Lower leg skin (tissue), 4 donors: Measurements from ENCODE around the gene CDH18. TPM values are rescaled to one million over a fixed set of nuclear protein-coding genes. Genes with fewer than 3 reads are reported as not detected.

ENCODE experiments used
- DNase-seq, 2 donors: peaks; one replicate each; pipeline ENCODE4 v3.0.0-alpha.2; 2019; ENCODE audit warnings: low spot score in 2 of 2
- H3K4me3 ChIP-seq: fragments of 200-600 bp; sonication (generic); 2 replicates; pipeline ENCODE4 v1.5.1; 2017; ENCODE audit warnings: mild to moderate bottlenecking, low read depth; ENCODE audit not compliant: poor library complexity, severe bottlenecking
- POLR2A ChIP-seq, 2 donors: fragments of 450-650 bp; IDR thresholded peaks; one replicate each; pipeline ENCODE4 v1.6.1; 2016 to 2017; ENCODE audit warnings: antibody characterized with exemption in 2 of 2, mild to moderate bottlenecking in 1 of 2, moderate library complexity in 1 of 2
- WGBS, 2 donors: methylation state at CpG; one replicate each; pipeline ENCODE4 v1.1.5; 2018; 5-methylcytosine and 5-hydroxymethylcytosine counted together
- intact Hi-C: fragments of 100-400 bp; cut with DNase I; formaldehyde crosslinking; loops from one replicate; pipeline ENCODE4 v1.15.0; 2023; ENCODE audit warnings: low total_unique reads
- total RNA-seq, 4 donors: library from RNA; depleted of rRNA; stranded (reverse); fragments of >200 nt; gene quantifications; one replicate each; pipeline ENCODE4 v1.1.0, GENCODE V29; 2016
- TF ChIP-seq, protein P1 (sequence below), 3 donors: fragments of 450-650 bp; IDR thresholded peaks; one replicate each; pipeline ENCODE4 v1.5.1; 2016; ENCODE audit warnings: antibody characterized with exemption in 3 of 3, mild to moderate bottlenecking in 3 of 3, moderate library complexity in 2 of 3

CDH18 gene
- total RNA-seq, 4 donors from 2014 or later: 0.29 to 0.76 (median 0.56) TPM; not detected in 1

DNA sequence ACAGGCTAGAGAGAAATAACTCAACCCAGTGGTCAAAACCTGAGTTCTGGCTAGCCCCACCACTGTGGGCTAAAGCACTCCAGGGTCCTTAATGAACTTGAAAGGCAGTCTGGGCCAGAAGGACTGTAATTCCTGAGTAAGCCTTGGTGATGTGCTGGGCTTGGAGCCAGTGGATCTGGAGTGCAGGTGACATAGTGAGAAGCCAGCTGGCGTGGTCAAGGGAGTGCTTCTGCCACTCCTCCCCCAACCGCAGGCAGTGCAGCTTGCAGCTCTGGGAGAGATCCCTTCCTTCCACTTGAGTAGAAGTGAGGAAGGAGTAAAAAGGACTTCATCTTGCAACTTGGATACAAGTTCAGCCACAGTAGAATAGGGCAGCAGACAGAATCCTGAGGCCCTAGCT lies 424.0 kb downstream of the CDH18 start:
- TF ChIP-seq POLR2A (IDR thresholded peaks at IDR 0.05): no peak
- TF ChIP-seq, protein P1, sequence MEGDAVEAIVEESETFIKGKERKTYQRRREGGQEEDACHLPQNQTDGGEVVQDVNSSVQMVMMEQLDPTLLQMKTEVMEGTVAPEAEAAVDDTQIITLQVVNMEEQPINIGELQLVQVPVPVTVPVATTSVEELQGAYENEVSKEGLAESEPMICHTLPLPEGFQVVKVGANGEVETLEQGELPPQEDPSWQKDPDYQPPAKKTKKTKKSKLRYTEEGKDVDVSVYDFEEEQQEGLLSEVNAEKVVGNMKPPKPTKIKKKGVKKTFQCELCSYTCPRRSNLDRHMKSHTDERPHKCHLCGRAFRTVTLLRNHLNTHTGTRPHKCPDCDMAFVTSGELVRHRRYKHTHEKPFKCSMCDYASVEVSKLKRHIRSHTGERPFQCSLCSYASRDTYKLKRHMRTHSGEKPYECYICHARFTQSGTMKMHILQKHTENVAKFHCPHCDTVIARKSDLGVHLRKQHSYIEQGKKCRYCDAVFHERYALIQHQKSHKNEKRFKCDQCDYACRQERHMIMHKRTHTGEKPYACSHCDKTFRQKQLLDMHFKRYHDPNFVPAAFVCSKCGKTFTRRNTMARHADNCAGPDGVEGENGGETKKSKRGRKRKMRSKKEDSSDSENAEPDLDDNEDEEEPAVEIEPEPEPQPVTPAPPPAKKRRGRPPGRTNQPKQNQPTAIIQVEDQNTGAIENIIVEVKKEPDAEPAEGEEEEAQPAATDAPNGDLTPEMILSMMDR (IDR thresholded peaks at IDR 0.05): no peak
- no peak for DNase-seq
- intact Hi-C loops: no loop called here
- WGBS, 2 donors: 88% methylated on average over 2 of the region's 2 CpGs
- H3K4me3 ChIP-seq: no peak overlapping the region

DNA sequence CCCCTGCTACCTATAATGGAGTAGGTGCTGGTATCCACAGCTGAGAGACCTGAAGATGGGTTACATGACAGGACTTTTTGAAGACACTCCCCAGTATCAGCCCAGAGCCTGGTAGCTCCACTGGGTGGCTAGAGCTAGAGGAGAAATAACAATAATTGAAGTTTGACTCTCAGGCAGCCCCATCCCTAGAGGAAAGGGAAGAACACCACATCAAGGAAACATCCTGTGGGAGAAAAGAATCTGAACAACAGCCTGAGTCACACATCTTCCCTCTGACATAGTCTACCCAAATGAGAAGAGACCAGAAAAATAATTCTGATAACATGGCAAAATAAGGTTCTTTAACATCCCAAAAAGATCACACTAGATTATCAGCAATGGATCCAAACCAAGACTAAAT lies 432.1 kb downstream of the CDH18 start:
- TF ChIP-seq, protein P1 (IDR thresholded peaks at IDR 0.05): no peak
- no peak for TF ChIP-seq POLR2A (IDR thresholded peaks at IDR 0.05)
- no peak for DNase-seq
- intact Hi-C loops: no loop called here
- no peak overlapping the region for H3K4me3 ChIP-seq

DNA sequence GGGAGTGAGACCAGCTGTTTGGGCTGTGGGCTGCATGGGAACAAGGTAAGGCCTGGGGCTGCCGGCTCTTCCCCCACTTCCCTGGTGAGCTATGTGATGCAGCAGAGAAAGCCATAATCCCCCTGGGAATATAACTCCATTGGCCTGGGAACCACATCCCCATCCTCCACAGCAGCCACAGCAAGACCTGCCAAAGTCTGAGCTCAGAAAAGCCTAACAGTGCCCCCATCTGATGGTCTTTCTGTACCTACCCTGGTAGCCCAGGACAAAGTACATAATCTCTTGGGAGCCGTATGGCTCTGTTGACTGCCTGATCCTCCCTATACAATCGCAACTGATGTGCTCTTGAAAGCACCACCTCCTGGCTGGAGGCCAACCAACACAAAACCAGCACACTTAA lies 432.6 kb downstream of the CDH18 start:
- no peak for DNase-seq
- H3K4me3 ChIP-seq: no peak overlapping the region
- TF ChIP-seq, protein P1 (IDR thresholded peaks at IDR 0.05): no peak
- TF ChIP-seq POLR2A (IDR thresholded peaks at IDR 0.05): no peak
- WGBS, 2 donors: 69 to 94% methylated on average over 3 of the region's 3 CpGs
- intact Hi-C loops: no loop called here

- TF ChIP-seq, protein P1 (IDR thresholded peaks at IDR 0.05): no peak
- TF ChIP-seq POLR2A (IDR thresholded peaks at IDR 0.05): no peak
- intact Hi-C loops: no loop called here
- 84 to 85% methylated on average over 1 of the region's 1 CpG for WGBS, 2 donors
- no peak for DNase-seq
- H3K4me3 ChIP-seq: no peak overlapping the region
Observed at GRCh38 chr5:19554524-19554923, 433.5 kb downstream of the CDH18 start.

GRCh38 chr5:19547640-19548039 lies 440.4 kb downstream of the CDH18 start:
- intact Hi-C loops: no loop called here
- WGBS, 2 donors: 20% methylated on average over 3 of the region's 3 CpGs
- no peak overlapping the region for H3K4me3 ChIP-seq
- no peak for DNase-seq
- TF ChIP-seq, protein P1 (IDR thresholded peaks at IDR 0.05): no peak
- no peak for TF ChIP-seq POLR2A (IDR thresholded peaks at IDR 0.05)

DNA sequence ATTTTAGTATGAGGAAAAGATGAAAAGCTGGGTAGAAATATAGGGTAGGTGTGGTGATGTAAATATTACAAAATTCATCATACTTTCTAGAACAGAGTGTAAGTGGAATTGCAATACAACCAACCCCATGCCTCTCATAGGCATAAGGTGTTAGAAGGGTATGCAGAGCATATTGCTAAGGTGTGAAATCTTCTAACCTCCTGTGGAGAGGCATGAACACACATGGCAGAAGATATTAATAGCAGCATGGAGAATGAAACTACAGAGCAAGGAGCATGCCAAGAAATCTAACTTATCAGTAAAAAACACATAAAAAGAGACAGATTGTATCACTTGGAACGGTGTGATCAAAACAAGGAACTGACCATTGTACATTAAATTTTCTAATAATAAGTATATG lies 441.5 kb downstream of the CDH18 start:
- intact Hi-C loops: no loop called here
- 37 to 39% methylated on average over 1 of the region's 1 CpG for WGBS, 2 donors
- TF ChIP-seq, protein P1 (IDR thresholded peaks at IDR 0.05): no peak
- TF ChIP-seq POLR2A (IDR thresholded peaks at IDR 0.05): no peak

More for the DNA sequence above, 441.5 kb downstream of the CDH18 start:
- no peak overlapping the region for H3K4me3 ChIP-seq
- no peak for DNase-seq
